GM12878 (cell line): ENCODE results near the gene ANGPTL2. TPM values are rescaled to one million over a fixed set of nuclear protein-coding genes. Genes with fewer than 3 reads are reported as not detected.

ENCODE experiments used
- BCL3 ChIP-seq: IDR thresholded peaks from 2 replicates; pipeline ENCODE4 v1.6.1; 2011; ENCODE audit warnings: borderline replicate concordance, low read depth, mild to moderate bottlenecking, moderate library complexity, low read length; ENCODE audit not compliant: insufficient read depth, poor library complexity, severe bottlenecking
- E2F4 ChIP-seq: IDR thresholded peaks from 2 replicates; pipeline ENCODE4 v1.6.1; 2012; ENCODE audit warnings: low read depth, low read length, improper control_type of control experiment
- E4F1 ChIP-seq: fragments of 450-650 bp; IDR thresholded peaks from 2 replicates; pipeline ENCODE4 v1.6.1; 2018; ENCODE audit warnings: borderline replicate concordance, mild to moderate bottlenecking; ENCODE audit not compliant: partially characterized antibody
- HCFC1 ChIP-seq: fragments of 150-350 bp; IDR thresholded peaks from 2 replicates; pipeline ENCODE4 v1.6.1; 2014; ENCODE audit warnings: low read length
- HDAC6 ChIP-seq: fragments of 200-600 bp; sonication (generic); IDR thresholded peaks from one replicate; pipeline ENCODE4 v1.8.0; 2017; ENCODE audit warnings: antibody characterized with exemption; ENCODE audit not compliant: unreplicated experiment
- IKZF1 ChIP-seq: fragments of 450-650 bp; conservative IDR thresholded peaks from 2 replicates; pipeline ENCODE4 v1.6.1; 2017; ENCODE audit warnings: antibody characterized with exemption, mild to moderate bottlenecking
- MTA2 ChIP-seq: fragments of 450-650 bp; IDR thresholded peaks from 2 replicates; pipeline ENCODE4 v1.6.1; 2016; ENCODE audit warnings: low read depth, mild to moderate bottlenecking, moderate library complexity
- MTA3 ChIP-seq: IDR thresholded peaks from 2 replicates; pipeline ENCODE4 v1.6.1; 2012; ENCODE audit warnings: low read length, inconsistent platforms, borderline replicate concordance
- NFXL1 ChIP-seq: fragments of 450-650 bp; IDR thresholded peaks from 2 replicates; pipeline ENCODE4 v1.6.1; 2017; ENCODE audit warnings: antibody characterized with exemption, mild to moderate bottlenecking, borderline replicate concordance
- NKRF ChIP-seq: fragments of 450-650 bp; conservative IDR thresholded peaks from 2 replicates; pipeline ENCODE4 v1.6.1; 2017; ENCODE audit warnings: mild to moderate bottlenecking, moderate library complexity
- SMC3 ChIP-seq: IDR thresholded peaks from 2 replicates; pipeline ENCODE4 v1.6.1; 2011; ENCODE audit warnings: low read length, improper control_type of control experiment, borderline replicate concordance
- YBX1 ChIP-seq: fragments of 450-650 bp; IDR thresholded peaks from 2 replicates; pipeline ENCODE4 v1.6.1; 2016; ENCODE audit warnings: antibody characterized with exemption
- YY1 ChIP-seq: IDR thresholded peaks from 2 replicates; pipeline ENCODE4 v1.6.1; 2011; ENCODE audit warnings: low read depth, mild to moderate bottlenecking, low read length
- ZBTB11 ChIP-seq: fragments of 450-650 bp; formaldehyde crosslinking; IDR thresholded peaks from 2 replicates; pipeline ENCODE4 v1.5.0; 2022; ENCODE audit warnings: mild to moderate bottlenecking, missing genetic modification characterization
- ZBTB33 ChIP-seq: fragments of 450-650 bp; IDR thresholded peaks from 2 replicates; pipeline ENCODE4 v1.6.1; 2017; ENCODE audit warnings: mild to moderate bottlenecking
- ZNF24 ChIP-seq: fragments of 450-650 bp; IDR thresholded peaks from 2 replicates; pipeline ENCODE4 v1.6.1; 2017; ENCODE audit warnings: antibody characterized with exemption, mild to moderate bottlenecking
- polyA plus RNA-seq, 11 experiments: library from polyadenylated mRNA; depleted of rRNA in 4 of 11; unstranded in 6 of 11; stranded (reverse) in 5 of 11; fragments of >200 nt; fragmentation: Nextera tagmentation in 4 of 11; fragmentation: Illumina TruSeq in 1 of 11; extraction: Ambion mirVana in 4 of 11; extraction: Trizol in 1 of 11; gene quantifications; 1 replicate in 1 of 11; 2 replicates in 10 of 11; pipeline versions ENCODE4 v1.2.1 to v1.2.3, GENCODE V29; 2011 to 2016; ENCODE audit warnings: inconsistent platforms in 2 of 11, missing spikeins in 2 of 11, low read depth in 1 of 11
- total RNA-seq, 4 experiments: library from RNA; depleted of rRNA in 3 of 4; stranded (reverse); fragments of >200 nt in 3 of 4; fragmentation: Illumina TruSeq in 1 of 4; extraction: Trizol in 1 of 4; gene quantifications; 2 replicates each; pipeline versions ENCODE4 v1.2.1 to v1.2.3, GENCODE V29; 2013 to 2021

The ANGPTL2 gene
- total and polyA plus RNA-seq, 10 of the 15 experiments (the other 5 are each of a cell fraction or from before 2014, with no cell fraction given), result 0.13 to 2.6 (median 0.82) TPM; not detected in 1

- peak; percentile 97 for TF ChIP-seq YBX1
- TF ChIP-seq YY1, result no peak
- peak; percentile 87 for TF ChIP-seq MTA2
- TF ChIP-seq HCFC1, result no peak
- TF ChIP-seq NKRF, result no peak
- no peak for TF ChIP-seq MTA3
- 0 out of 2 replicates have a peak, but pooled peaks have one; percentile 38 for TF ChIP-seq ZNF24
- no peak for TF ChIP-seq ZBTB11 (CRISPR knock-in tag)
- TF ChIP-seq ZBTB33, result no peak
- TF ChIP-seq NFXL1, result no peak
- TF ChIP-seq SMC3, result peak; percentile 10; the same call in 1 of the 2 replicates
- no peak for TF ChIP-seq E2F4
- no peak for TF ChIP-seq E4F1
- TF ChIP-seq BCL3, result peak; percentile 69
- peak; percentile 81 for TF ChIP-seq IKZF1
- TF ChIP-seq HDAC6, result no peak
Measured at GRCh38 chr9:127170652-127171051, 48.2 kb upstream of the ANGPTL2 start (continued).
